Left kidney (tissue), 2 donors: ENCODE measurements around the gene RERE. TPM values are rescaled to one million over a fixed set of nuclear protein-coding genes. Genes with fewer than 3 reads are reported as not detected.
"Not testable (repeated sequence)": the region's sequence is repeated elsewhere in the genome, so short reads cannot be mapped to it uniquely, and the experiment has no call there.

Source experiments
- DNase-seq: peaks from one replicate; pipeline ENCODE4 v3.0.0-alpha.2; 2013
- polyA plus RNA-seq: library from polyadenylated mRNA; unstranded; fragments of 120-200 nt; gene quantifications from one replicate; pipeline ENCODE4 v1.2.1, GENCODE V29; 2013; ENCODE audit not compliant: insufficient read length

The RERE gene
- polyA plus RNA-seq, 1 donor = 163 TPM

- DNase-seq = no peak
Observed at GRCh38 chr1:8456308-8456912, 361.0 kb downstream of the RERE start.

DNA sequence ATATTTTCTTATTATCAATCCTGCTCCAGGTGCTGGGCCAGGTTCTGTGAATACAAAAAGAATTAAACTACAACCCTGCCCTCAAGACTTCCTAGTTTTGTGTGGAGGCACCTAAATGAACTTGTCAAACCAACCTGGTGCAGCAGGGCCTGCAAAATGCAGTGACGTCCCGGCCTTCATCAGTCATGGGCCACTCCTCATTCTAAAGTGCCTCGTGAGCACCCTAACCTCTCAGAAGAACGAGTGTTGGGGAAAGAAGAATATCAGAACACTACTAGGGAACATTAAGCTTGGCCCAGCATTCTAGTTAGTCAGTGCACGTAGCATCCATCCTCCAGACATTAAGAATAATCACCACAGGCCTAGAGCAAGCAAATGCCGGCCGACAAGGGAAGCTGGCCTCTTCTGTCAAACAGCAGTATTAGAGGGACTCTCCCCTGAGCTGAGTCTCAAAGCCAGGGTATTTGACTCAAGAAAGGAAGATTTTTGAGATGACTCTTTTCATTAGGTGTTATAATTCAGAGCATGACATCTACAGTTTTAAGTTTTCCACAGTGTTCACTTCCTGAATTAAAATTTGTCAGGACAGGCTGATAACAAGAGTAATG, 361.6 kb downstream of the RERE start:
- DNase-seq = no peak

GRCh38 chr1:8450312-8450711, 367.1 kb downstream of the RERE start:
- no peak for DNase-seq

DNA sequence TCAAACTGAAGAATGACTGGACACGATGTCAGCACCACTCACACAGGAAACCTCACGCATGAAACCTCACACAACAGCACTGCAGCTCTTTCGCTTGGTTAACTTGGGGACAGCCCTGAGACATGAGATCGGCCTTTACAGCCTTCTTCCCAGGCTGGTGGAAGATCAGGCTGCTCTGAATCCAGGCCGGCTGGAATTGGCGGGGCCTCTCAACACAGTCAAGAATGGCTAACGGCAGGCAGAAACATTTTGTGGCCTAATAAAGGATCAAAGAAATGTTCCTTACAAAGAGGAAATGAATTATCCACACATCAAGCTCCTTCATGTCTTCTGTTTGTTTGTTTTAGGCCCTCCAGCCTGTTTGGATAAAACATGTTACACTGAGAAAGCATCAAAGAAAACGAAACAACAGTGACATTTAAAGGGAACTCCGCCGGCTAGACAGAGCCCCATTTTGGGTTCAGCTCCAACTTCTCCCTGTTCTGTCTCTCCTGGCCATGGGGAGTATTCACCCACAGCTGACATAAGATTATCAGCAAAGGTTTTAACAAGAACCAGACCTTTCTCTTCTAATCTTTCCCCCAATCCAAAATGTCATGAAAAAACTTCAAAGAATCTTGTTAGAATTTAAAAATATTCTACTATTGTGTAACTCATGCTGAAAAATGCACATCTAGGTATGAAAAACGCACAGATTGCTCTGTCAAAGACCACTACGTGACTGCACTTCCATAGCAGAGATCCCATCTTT, 368.4 kb downstream of the RERE start:
- DNase-seq = no peak

- DNase-seq = not testable (repeated sequence)
Observed at GRCh38 chr1:8448505-8448904, 368.9 kb downstream of the RERE start.

DNA sequence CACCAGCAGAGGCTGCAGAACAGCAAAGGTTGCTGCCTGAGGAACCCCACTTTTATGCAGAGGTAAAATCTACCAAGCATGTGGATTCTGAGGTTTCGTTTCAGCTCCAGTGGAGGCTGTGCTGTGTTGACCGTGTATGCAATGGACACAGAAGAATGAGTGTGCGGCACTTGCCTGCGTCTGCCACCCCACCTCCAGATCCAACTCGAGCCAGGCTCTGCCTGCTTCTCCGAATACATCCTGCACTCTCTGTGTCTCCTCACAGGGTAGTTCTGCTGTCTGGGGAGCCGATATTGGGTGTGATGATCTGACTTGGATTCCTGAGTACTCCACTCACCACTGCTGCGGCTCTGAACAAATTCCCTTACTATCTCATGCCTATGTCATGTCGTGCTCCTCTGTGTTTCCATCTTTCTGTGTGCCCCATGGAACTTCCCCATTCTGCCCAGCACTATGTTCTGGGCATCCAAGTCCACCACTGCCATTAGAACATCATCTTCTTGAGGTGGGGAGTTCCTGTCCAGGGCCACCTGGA, 369.8 kb downstream of the RERE start:
- no peak for DNase-seq

DNA sequence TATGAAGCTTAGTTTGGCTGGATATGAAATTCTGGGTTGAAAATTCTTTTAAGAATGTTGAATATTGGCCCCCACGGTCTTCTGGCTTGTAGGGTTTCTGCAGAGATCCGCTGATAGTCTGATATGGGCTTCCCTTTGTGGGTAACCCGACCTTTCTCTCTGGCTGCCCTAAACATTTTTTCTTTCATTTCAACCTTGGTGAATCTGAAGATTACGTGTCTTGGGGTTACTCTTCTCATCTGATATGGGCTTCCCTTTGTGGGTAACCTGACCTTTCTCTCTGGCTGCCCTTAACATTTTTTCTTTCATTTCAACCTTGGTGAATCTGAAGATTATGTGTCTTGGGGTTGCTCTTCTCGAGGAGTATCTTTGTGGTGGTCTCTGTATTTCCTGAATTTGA, 371.3 kb downstream of the RERE start:
- not testable (repeated sequence) for DNase-seq

DNA sequence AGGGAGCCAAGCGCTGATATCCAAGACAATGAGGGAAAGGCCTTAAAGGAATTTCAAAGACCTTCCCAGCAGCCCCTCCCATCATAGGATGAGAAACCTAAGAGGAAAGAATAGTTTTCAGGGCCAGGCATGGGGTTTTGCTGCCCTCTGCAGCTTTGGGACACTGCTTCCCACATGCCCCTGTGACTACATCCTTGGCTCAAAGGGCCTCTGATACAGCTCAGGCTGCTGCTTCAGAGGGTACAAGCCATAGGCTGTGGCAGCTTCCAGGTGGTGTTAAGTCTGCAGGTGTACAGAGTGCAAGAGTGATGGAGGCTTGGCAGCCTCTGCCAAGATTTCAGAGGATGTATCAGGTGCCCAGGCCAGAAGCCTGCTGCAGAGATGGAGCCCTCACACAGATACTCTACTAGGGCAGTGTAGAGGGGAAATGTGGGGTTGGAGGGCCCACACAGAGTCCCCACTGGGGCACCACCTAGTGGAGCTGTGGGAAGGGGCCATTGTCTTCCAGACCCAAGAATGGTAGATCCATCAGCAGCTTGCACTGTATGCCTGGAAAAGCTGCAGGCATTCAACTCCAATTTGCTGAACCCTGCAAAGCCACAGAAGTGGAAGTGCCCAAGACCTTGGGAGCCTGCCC, 373.8 kb downstream of the RERE start:
- DNase-seq = no peak

- DNase-seq = no peak
Observed at GRCh38 chr1:8441426-8441825, 376.0 kb downstream of the RERE start.

DNA sequence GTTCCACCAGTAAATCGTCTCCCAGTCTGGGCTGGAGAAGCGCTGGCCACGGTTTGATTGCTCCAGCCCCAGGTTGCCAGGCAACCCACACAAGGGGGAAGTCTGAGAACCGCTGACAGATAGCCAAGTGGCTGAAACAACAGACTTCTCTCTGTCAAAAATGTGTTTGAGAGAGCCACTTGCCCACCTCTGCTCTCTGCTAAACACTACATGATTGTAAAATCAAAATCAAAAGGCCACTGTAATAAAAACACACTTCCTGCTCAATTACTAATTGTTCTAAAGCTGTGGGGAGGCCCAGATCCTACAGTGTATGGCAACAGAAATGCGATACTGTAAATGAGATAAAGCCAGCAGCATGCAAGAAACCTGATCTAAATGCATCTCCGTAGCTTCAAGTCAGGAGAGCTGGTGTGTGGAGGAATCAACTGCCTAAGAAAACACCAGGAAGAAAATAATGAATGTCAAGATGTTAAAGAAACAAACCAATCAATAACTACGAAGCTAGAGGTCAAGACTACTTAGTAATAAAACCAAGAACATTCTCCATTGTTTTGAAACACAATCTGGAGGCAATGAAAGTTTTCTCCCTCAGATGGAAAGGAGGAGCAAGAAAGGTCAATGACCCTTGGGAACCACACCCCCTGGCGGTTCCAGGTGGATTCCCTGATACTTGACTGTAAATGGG, 378.3 kb downstream of the RERE start:
- peak; percentile 76 for DNase-seq

DNA sequence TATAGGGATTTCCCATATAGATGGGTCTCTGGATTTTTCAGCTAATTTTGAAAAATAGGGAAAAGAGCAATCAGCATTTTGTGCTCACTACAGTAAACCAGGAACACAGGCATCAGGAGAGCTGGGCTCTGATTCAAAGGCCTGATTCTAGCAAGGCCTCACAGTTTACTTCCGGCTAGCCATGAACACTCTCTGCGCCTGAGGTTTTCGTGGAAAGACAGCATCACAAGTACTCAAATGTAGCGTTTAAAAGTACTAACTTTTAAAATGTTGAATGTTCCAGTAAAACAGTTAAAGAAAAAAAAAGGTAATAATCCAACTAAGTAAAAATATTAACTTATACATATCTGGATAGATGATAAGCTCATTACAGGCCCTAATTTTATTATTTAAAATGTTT, 379.0 kb downstream of the RERE start:
- no peak for DNase-seq

- DNase-seq = no peak
Observed at GRCh38 chr1:8437347-8437746, 380.1 kb downstream of the RERE start.

DNA sequence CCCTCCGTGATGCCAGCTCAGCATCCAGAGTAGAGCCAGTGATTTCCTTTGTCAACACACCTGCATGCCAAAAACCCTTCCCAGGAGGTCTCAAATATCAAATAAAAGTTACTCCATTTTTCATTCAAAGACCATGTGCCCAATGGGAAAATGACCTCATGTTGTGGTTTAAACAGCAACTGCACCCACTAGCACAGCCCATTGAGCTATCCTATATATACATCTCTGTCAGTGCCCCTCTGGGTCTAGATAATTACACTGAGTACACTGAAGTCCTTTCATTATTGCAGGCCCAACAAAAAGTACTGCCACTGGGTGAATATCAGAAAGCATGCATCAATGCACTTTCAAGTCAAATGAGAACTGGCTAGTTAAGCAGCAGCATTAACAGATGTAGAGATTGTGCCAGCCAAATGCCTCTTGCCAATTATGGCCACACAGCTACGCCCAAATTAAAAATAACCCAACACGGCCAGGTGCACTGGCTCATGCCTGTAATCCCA, 381.8 kb downstream of the RERE start:
- DNase-seq = no peak

- no peak for DNase-seq
Observed at GRCh38 chr1:8434101-8434500, 383.3 kb downstream of the RERE start.

DNA sequence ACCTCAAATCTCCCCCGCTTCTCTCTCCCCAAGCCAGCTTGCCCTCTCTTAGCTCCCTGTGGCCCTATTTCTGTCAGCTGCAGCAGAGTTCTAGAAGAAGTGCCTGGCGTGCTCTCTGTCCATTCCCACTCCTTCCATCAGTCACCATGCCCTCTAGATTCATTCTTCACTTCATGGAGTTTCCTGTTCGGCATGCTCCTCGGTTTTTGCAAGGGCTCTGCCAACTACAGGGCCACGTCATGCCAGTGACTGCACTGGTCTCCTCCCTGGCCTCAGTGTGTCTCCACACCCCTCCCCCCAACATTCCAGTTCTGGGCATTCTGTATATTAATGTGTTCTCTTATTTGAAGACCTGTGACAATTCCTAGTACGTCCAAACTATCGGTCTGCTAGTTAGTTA, 385.7 kb downstream of the RERE start:
- DNase-seq = no peak

- no peak for DNase-seq
Observed at GRCh38 chr1:8431019-8431418, 386.4 kb downstream of the RERE start.

DNA sequence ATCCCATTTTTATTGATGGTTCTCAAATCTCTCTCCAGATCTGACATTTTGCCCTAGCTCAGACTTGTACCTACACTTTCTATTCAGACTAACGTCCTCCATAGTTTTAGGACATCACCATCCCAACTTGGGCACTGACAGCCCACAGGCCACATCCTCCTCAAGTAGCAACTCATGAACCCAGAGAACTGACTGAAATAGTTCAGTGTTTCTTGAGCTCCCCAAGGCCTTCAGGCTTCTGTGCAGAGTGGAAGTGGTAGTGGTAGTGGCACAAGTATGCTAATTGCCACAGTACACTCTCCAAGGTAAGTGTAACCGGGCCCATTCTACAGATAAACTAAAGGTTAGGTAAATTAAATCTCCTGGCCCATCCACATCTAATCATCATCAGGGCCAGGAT, 387.0 kb downstream of the RERE start:
- no peak for DNase-seq

- DNase-seq = no peak
Observed at GRCh38 chr1:8429549-8430110, 387.8 kb downstream of the RERE start.

GRCh38 chr1:8428441-8428840, 389.0 kb downstream of the RERE start:
- DNase-seq = no peak

DNA sequence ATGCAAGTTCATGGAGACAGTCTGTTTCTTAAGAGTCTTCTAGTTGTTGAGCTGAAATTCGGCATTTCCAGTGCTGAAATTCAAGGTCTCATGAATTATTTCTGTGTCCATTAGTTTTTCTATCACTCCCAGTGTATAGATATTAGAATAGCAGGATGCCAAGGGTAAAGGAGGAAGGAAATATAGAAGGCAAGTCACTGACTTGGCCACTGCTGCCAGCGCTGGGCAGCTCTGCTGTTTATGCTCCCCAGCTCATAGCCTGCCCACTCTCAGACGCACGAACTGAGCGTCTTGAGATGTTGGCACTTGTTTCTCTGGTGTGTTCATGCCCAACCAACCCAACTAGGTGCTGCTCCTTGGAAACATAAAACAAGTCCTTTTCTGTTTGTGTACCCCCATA, 389.5 kb downstream of the RERE start:
- no peak for DNase-seq

DNA sequence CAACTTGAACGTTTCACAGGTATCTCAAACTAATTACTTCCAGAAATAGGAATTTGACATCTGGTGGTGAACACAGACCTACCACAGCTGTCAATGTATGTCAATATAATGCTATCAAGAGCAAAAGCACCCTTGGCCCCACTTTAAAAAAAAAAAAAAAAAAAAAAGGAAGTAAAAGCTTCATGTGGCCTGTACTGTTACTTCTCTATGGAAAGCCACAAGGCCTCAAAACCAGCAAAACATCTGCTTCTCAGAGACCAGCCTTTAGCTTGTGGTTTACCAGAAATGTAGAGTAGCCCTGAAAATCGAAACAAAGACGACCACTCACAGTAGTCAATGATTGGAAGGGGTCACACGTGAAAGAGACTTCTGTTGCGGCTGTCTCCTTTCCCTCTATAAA, 389.9 kb downstream of the RERE start:
- DNase-seq = no peak

- no peak for DNase-seq
Observed at GRCh38 chr1:8426996-8427395, 390.4 kb downstream of the RERE start.
